HG03097 (cell line): ENCODE data around the gene ARSJ.

ENCODE experiments used
- ATAC-seq: cut with Tn5 transposase; IDR thresholded peaks from one replicate; pipeline ENCODE4 v1.9.1; 2021; ENCODE audit not compliant: unreplicated experiment, low FRiP score

Gene ARSJ

GRCh38 chr4:113990886-113991285 is 11.4 kb upstream of the ARSJ start:
- no peak for ATAC-seq

- no peak for ATAC-seq
Measured at GRCh38 chr4:113987382-113987941, 8.0 kb upstream of the ARSJ start.

GRCh38 chr4:113982181-113982580 is 2.7 kb upstream of the ARSJ start:
- no peak for ATAC-seq

- ATAC-seq: no peak
Measured at GRCh38 chr4:113981591-113981990, 2.1 kb upstream of the ARSJ start.

- ATAC-seq: no peak
Measured at GRCh38 chr4:113979905-113980615, 613 bp upstream of the ARSJ start.

GRCh38 chr4:113978561-113979147 is 793 bp downstream of the ARSJ start:
- no peak for ATAC-seq

GRCh38 chr4:113978105-113978504 is 1.3 kb downstream of the ARSJ start:
- ATAC-seq: no peak

- ATAC-seq: no peak
Measured at GRCh38 chr4:113977526-113977855, 2.0 kb downstream of the ARSJ start.

- no peak for ATAC-seq
Measured at GRCh38 chr4:113976741-113977525, 2.5 kb downstream of the ARSJ start.

GRCh38 chr4:113975578-113975977 is 3.9 kb downstream of the ARSJ start:
- no peak for ATAC-seq

- ATAC-seq: no peak
Measured at GRCh38 chr4:113974467-113974866, 5.0 kb downstream of the ARSJ start.

GRCh38 chr4:113973345-113973744 is 6.1 kb downstream of the ARSJ start:
- ATAC-seq: no peak

GRCh38 chr4:113972781-113973180 is 6.7 kb downstream of the ARSJ start:
- no peak for ATAC-seq

GRCh38 chr4:113971706-113972360 is 7.6 kb downstream of the ARSJ start:
- ATAC-seq: no peak

GRCh38 chr4:113969709-113970334 is 9.6 kb downstream of the ARSJ start:
- no peak for ATAC-seq

- ATAC-seq: no peak
Measured at GRCh38 chr4:113968473-113968872, 11.0 kb downstream of the ARSJ start.

- ATAC-seq: no peak
Measured at GRCh38 chr4:113967687-113968086, 11.8 kb downstream of the ARSJ start.

- no peak for ATAC-seq
Measured at GRCh38 chr4:113962719-113963265, 16.7 kb downstream of the ARSJ start.

- no peak for ATAC-seq
Measured at GRCh38 chr4:113962016-113962347, 17.5 kb downstream of the ARSJ start.

GRCh38 chr4:113960684-113961321 is 18.6 kb downstream of the ARSJ start:
- ATAC-seq: no peak
